Measurements from ENCODE around the gene TPO.

TPO gene

DNA sequence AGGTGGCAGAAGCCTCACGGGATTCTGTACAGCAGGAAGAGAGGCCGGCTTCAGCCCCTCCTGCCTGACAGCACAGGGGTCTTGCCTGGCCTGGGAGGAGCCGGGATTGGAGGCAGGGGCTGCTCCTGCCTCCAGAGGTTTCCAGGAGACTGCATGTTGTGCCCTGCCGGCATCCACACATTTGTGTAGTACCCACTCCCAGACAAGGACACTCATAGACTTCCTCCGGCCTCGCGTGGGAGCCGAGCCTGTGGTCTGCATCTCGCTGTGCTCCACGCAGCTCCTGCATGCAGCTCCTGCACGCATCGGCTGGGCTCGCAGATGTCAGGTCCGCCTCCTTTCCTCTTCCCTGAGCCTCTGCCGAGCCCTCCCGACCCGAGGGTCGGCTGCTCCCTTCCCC lies 34.7 kb downstream of the TPO start:
- TF ChIP-seq TAF1 (IDR thresholded peaks at IDR 0.05; ENCODE audit: borderline replicate concordance, insufficient read depth, low read length) = no peak
- TF ChIP-seq, protein P1, sequence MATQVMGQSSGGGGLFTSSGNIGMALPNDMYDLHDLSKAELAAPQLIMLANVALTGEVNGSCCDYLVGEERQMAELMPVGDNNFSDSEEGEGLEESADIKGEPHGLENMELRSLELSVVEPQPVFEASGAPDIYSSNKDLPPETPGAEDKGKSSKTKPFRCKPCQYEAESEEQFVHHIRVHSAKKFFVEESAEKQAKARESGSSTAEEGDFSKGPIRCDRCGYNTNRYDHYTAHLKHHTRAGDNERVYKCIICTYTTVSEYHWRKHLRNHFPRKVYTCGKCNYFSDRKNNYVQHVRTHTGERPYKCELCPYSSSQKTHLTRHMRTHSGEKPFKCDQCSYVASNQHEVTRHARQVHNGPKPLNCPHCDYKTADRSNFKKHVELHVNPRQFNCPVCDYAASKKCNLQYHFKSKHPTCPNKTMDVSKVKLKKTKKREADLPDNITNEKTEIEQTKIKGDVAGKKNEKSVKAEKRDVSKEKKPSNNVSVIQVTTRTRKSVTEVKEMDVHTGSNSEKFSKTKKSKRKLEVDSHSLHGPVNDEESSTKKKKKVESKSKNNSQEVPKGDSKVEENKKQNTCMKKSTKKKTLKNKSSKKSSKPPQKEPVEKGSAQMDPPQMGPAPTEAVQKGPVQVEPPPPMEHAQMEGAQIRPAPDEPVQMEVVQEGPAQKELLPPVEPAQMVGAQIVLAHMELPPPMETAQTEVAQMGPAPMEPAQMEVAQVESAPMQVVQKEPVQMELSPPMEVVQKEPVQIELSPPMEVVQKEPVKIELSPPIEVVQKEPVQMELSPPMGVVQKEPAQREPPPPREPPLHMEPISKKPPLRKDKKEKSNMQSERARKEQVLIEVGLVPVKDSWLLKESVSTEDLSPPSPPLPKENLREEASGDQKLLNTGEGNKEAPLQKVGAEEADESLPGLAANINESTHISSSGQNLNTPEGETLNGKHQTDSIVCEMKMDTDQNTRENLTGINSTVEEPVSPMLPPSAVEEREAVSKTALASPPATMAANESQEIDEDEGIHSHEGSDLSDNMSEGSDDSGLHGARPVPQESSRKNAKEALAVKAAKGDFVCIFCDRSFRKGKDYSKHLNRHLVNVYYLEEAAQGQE (IDR thresholded peaks at IDR 0.05; ENCODE audit: insufficient read depth in 1 of 2, low read depth in 2 of 2, low read length in 2 of 2) = no peak
- TF ChIP-seq SIN3A (IDR thresholded peaks at IDR 0.05; ENCODE audit: borderline replicate concordance, insufficient read depth, low read length) = no peak
- no peak for TF ChIP-seq FOXP2 (optimal IDR thresholded peaks at IDR 0.05; ENCODE audit: borderline replicate concordance, extremely low read depth, extremely low read length, insufficient read depth)
- TF ChIP-seq POLR2AphosphoS5 (IDR thresholded peaks at IDR 0.05; ENCODE audit: low read depth, low read length) = no peak

GRCh38 chr2:1450915-1451314 lies 37.7 kb downstream of the TPO start:
- TF ChIP-seq TAF1 (IDR thresholded peaks at IDR 0.05; ENCODE audit: borderline replicate concordance, insufficient read depth, low read length) (no peak), SIN3A (IDR thresholded peaks at IDR 0.05; ENCODE audit: borderline replicate concordance, insufficient read depth, low read length) (no peak), POLR2AphosphoS5 (IDR thresholded peaks at IDR 0.05; ENCODE audit: low read depth, low read length) (no peak), FOXP2 (optimal IDR thresholded peaks at IDR 0.05; ENCODE audit: borderline replicate concordance, extremely low read depth, extremely low read length, insufficient read depth) (no peak)
- TF ChIP-seq, protein P1 (IDR thresholded peaks at IDR 0.05; ENCODE audit: insufficient read depth in 1 of 2, low read depth in 2 of 2, low read length in 2 of 2) = no peak

GRCh38 chr2:1451422-1451821 lies 38.2 kb downstream of the TPO start:
- TF ChIP-seq POLR2AphosphoS5 (IDR thresholded peaks at IDR 0.05; ENCODE audit: low read depth, low read length) (no peak), SIN3A (IDR thresholded peaks at IDR 0.05; ENCODE audit: borderline replicate concordance, insufficient read depth, low read length) (no peak), TAF1 (IDR thresholded peaks at IDR 0.05; ENCODE audit: borderline replicate concordance, insufficient read depth, low read length) (no peak), FOXP2 (optimal IDR thresholded peaks at IDR 0.05; ENCODE audit: borderline replicate concordance, extremely low read depth, extremely low read length, insufficient read depth) (no peak)
- TF ChIP-seq, protein P1 (IDR thresholded peaks at IDR 0.05; ENCODE audit: insufficient read depth in 1 of 2, low read depth in 2 of 2, low read length in 2 of 2) = no peak

DNA sequence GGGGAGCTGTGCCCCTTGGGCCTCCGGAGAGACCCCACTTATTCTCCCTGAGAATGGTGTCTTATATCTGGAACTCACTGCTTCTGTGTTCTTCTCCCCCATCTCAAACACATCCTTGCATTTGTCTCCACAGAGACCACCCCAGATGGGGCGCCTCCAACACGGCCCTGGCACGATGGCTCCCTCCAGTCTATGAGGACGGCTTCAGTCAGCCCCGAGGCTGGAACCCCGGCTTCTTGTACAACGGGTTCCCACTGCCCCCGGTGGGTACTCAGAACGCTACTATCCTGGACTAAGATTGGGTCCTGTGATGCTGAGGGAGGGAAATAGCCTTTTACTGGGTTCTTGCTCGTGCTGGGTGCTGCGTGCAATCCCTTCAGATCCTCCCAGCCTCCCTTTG lies 40.3 kb downstream of the TPO start:
- TF ChIP-seq FOXP2 (optimal IDR thresholded peaks at IDR 0.05; ENCODE audit: borderline replicate concordance, extremely low read depth, extremely low read length, insufficient read depth) = no peak
- TF ChIP-seq POLR2AphosphoS5 (IDR thresholded peaks at IDR 0.05; ENCODE audit: low read depth, low read length) = no peak
- TF ChIP-seq, protein P1 (IDR thresholded peaks at IDR 0.05; ENCODE audit: insufficient read depth in 1 of 2, low read depth in 2 of 2, low read length in 2 of 2) = no peak
- TF ChIP-seq SIN3A (IDR thresholded peaks at IDR 0.05; ENCODE audit: borderline replicate concordance, insufficient read depth, low read length) = no peak
- no peak for TF ChIP-seq TAF1 (IDR thresholded peaks at IDR 0.05; ENCODE audit: borderline replicate concordance, insufficient read depth, low read length)

DNA sequence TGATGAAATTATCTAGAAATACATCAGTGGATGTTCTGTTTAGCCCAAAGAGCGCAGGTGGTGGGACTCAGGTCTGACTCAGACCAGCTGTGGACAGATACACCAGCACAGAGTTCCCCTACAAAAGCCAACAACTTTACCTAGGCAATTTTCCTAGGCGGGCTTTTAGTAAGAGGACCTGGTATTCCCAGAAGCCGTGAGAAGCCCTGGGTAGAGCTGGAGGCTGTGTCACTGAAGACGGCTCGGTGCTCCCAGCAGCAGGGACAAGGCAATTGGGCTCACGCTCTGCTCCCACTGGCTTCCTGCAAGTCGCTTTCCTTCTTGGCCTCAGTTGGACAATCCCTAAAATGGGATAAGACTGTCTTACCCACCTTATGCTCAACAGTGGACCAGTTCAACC lies 41.1 kb downstream of the TPO start:
- TF ChIP-seq POLR2AphosphoS5 (IDR thresholded peaks at IDR 0.05; ENCODE audit: low read depth, low read length) = no peak
- TF ChIP-seq TAF1 (IDR thresholded peaks at IDR 0.05; ENCODE audit: borderline replicate concordance, insufficient read depth, low read length) = no peak
- TF ChIP-seq SIN3A (IDR thresholded peaks at IDR 0.05; ENCODE audit: borderline replicate concordance, insufficient read depth, low read length) = no peak
- TF ChIP-seq, protein P1 (IDR thresholded peaks at IDR 0.05; ENCODE audit: insufficient read depth in 1 of 2, low read depth in 2 of 2, low read length in 2 of 2) = no peak
- no peak for TF ChIP-seq FOXP2 (optimal IDR thresholded peaks at IDR 0.05; ENCODE audit: borderline replicate concordance, extremely low read depth, extremely low read length, insufficient read depth)

Measured in PFSK-1 (cell line).